Cardiac muscle cell (in vitro differentiated cells and primary cell): ENCODE results near the gene PRAC2. TPM values are rescaled to one million over a fixed set of nuclear protein-coding genes. Genes with fewer than 3 reads are reported as not detected.

ENCODE experiments used
- DNase-seq, 2 donors: peaks; one replicate each; pipeline versions ENCODE4 v3.0.0 to v3.0.0-alpha.2; 2010 to 2017; ENCODE audit warnings: low read depth in 1 of 2, low spot score in 1 of 2
- H3K27ac ChIP-seq: fragments of 200-600 bp; sonication (generic); 2 replicates; pipeline ENCODE4 v1.5.1; 2016
- H3K27me3 ChIP-seq: fragments of 200-600 bp; sonication (generic); 2 replicates; pipeline ENCODE4 v1.6.0; 2016; ENCODE audit warnings: control low read depth
- H3K36me3 ChIP-seq: fragments of 200-600 bp; sonication (generic); 2 replicates; pipeline ENCODE4 v1.5.1; 2016; ENCODE audit warnings: control low read depth
- H3K4me1 ChIP-seq: fragments of 200-600 bp; sonication (generic); 2 replicates; pipeline ENCODE4 v1.8.1; 2017; ENCODE audit warnings: low read depth, mild to moderate bottlenecking, mixed run types
- H3K4me3 ChIP-seq: fragments of 200-600 bp; sonication (generic); 2 replicates; pipeline ENCODE4 v1.5.1; 2016; ENCODE audit warnings: mild to moderate bottlenecking
- H3K9me3 ChIP-seq: fragments of 200-600 bp; sonication (generic); 2 replicates; pipeline ENCODE4 v1.5.1; 2017; ENCODE audit warnings: low read depth, mild to moderate bottlenecking, control low read depth
- polyA plus RNA-seq: library from polyadenylated mRNA; unstranded; fragments of >200 nt; fragmentation: Nextera tagmentation; extraction: Ambion mirVana; gene quantifications from 2 replicates; pipeline ENCODE4 v1.2.1, GENCODE V29; 2016
- total RNA-seq: library from RNA; depleted of rRNA; stranded (reverse); fragments of >200 nt; gene quantifications from 2 replicates; pipeline ENCODE4 v1.2.3, GENCODE V29; 2016
- TF ChIP-seq, protein P1 (sequence below): IDR thresholded peaks from 2 replicates; pipeline ENCODE4 v1.5.1; 2012; ENCODE audit warnings: low read depth, mild to moderate bottlenecking, low read length

The PRAC2 gene
- total and polyA plus RNA-seq, 2 experiments from 2014 or later = not detected

DNA sequence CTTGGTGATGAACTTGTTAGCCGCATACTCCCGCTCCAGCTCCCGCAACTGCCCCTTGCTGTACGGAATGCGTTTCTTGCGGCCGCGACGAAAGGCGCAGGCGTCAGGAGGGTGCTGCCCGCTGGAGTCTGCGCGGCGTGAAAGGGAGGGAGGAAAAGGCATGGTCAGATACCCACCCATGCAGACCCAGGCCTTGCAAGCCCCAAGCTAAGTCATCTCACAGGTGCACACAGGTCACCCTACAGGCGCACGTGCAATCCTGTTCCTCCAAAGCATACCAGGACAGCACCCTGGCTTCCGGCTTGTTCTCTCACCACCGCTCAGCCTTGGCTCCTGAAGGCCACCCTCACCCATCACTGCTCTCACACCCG, 3.9 kb downstream of the PRAC2 start:
- H3K27me3 ChIP-seq = peaks cover 100% of the 10 kb centered on the region
- H3K4me3 ChIP-seq = no peak overlapping the region
- H3K27ac ChIP-seq = no peak overlapping the region
- TF ChIP-seq, protein P1, sequence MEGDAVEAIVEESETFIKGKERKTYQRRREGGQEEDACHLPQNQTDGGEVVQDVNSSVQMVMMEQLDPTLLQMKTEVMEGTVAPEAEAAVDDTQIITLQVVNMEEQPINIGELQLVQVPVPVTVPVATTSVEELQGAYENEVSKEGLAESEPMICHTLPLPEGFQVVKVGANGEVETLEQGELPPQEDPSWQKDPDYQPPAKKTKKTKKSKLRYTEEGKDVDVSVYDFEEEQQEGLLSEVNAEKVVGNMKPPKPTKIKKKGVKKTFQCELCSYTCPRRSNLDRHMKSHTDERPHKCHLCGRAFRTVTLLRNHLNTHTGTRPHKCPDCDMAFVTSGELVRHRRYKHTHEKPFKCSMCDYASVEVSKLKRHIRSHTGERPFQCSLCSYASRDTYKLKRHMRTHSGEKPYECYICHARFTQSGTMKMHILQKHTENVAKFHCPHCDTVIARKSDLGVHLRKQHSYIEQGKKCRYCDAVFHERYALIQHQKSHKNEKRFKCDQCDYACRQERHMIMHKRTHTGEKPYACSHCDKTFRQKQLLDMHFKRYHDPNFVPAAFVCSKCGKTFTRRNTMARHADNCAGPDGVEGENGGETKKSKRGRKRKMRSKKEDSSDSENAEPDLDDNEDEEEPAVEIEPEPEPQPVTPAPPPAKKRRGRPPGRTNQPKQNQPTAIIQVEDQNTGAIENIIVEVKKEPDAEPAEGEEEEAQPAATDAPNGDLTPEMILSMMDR = no peak
- no peak for DNase-seq
- peaks cover 6% of the 10 kb centered on the region for H3K4me1 ChIP-seq
- no peaks in the 10 kb centered on the region for H3K9me3 ChIP-seq
- no peaks in the 10 kb centered on the region for H3K36me3 ChIP-seq

DNA sequence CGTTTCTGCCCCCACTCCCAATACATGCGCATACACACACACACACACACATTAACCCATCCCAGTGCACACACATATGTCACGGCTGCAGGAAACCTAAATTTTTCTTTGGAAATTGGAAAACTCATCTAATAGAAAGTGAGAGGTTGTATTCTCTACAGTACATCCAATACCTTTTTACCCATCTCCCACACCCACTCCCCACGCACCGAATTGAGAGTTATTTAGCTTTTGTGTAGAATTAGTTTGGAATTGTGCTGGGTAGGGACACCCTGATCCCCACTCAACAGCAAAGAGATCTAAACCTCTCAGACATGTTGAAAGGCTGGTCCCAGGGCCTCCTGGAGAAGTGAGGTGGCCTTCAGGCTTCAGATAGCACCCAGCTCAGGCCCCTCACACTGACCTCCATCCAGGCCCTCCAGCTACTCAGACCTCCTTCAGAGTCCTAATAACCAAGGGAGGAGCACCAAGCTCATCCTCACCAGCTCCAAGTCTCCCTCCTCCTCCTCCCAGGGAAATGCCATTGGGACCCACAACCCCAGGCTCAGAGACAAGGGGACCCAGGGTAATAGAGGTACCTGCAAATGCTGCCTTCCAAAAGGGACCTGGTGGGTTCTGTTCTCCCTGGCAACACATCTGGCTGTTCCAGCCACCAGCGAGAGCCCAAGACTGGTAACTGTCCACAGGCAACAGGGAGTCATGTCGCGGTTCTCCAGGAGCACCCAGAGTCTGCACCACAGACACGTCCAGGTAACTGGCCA, 4.6 kb downstream of the PRAC2 start:
- Histone ChIP-seq H3K4me1 (peaks cover 6% of the 10 kb centered on the region), H3K4me3 (no peak overlapping the region), H3K9me3 (no peaks in the 10 kb centered on the region), H3K27me3 (peaks cover 100% of the 10 kb centered on the region), H3K27ac (no peak overlapping the region), H3K36me3 (no peaks in the 10 kb centered on the region)
- DNase-seq = no peak
- TF ChIP-seq, protein P1 = no peak

DNA sequence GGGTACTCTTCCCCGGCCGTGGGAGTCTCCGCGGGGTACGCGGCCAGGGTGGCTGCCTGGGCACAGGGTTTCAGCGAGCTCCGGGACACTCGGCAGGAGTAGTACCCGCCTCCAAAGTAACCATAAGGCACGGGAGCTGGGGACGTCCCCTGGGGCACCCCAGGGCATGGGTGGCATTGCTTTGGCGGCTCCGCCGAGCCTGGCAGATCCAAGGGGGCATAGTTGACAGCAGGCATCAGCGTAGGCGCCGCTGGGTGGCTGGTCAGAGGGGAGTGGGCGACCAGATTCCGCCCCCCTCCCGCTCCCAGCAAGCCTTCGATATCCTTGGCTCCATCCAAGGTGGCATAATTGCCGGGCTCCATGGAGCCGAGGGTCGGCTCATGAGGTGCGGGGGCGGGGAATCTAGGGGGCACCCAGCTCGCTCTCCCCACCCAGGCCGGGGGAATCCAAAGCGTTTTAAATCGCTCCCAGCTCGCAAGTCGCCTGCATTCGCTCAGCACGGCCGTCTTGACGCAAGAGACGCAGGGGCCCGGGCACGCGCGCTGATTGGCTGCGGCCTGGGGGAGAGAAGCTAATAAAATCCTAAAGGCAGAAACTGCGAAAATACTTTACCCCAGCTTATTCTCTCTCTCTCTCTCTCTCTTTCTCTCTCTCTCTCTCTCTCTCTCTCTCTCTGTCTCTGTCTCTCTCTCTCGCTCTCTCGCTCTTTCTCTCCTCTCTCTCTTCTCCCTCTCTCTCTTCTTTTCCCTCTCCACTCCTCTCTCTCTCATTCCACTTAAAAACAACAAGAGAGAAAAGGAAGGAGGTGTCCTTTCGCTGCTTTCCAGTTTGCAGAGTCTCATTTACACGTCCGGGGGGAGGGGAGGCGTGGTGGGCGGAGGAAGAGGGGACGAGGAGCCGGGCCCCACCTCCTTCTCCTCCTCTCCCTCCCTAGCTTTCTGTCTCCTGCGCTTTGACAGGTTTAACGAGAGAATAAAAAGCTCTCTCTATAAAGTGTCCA, 5.5 kb downstream of the PRAC2 start, which contains the start of gene HOXB13:
Gene HOXB13, minus strand, starts transcription at position 519 of the 1,000 bp plus-strand sequence. Its CDS starts 157 bp downstream, at position 362.
- Histone ChIP-seq H3K27me3 (peaks cover 100% of the 10 kb centered on the region), H3K4me1 (peaks cover 6% of the 10 kb centered on the region), H3K9me3 (no peaks in the 10 kb centered on the region), H3K27ac (no peak within 1 kb of the TSS), H3K36me3 (no peaks in the 10 kb centered on the region), H3K4me3 (peak within 1 kb of the TSS; percentile 18)
- peak; percentile 47 to 66 for DNase-seq
- TF ChIP-seq, protein P1 = no peak

DNA sequence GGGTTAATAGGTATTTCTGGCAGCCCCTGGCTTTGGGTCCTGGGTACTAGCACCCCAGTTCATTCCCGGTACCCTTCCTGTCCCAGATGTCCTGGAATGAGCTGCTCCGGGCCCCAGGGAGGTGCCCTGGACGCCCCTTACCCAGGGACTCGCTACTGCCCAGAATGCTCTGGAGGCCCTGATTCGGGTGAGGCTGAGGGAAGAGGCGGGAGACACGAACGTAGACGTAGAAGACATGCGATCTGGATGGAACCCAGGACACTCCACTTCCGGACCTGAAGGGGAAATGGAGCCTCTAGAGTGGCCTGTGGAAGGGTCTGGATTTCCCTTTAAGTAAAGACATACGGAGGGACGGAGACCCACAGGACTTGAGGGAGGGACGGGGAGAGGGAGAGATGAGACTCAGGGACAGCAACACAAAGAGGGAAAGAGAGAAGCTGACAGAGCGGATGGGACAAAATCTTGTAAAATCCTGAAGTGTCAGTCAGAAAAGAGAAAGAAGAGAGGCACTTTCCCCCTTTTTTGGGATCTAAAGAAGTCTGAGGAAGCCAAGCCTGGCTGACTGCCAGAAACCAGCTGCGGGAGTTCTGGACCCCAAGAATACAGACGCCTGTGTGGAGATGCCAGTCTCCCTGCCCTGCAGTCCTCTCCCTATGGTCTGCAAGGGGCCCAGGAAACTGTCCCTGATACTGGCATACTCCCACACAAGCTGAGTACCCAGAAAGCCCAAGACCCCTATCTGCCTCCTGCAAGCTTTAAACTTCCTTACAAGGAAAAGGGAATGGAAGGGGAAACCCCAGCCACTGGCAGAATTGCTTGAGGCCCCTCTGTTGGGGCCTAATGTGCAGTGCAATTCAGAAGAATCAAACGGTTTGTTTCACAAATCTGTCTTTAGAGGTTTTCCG, 6.6 kb downstream of the PRAC2 start:
- TF ChIP-seq, protein P1 = no peak
- Histone ChIP-seq H3K9me3 (no peaks in the 10 kb centered on the region), H3K27me3 (peaks cover 100% of the 10 kb centered on the region), H3K4me3 (peak overlapping the region; percentile 18), H3K36me3 (no peaks in the 10 kb centered on the region), H3K27ac (no peak overlapping the region), H3K4me1 (peaks cover 6% of the 10 kb centered on the region)
- no peak for DNase-seq

DNA sequence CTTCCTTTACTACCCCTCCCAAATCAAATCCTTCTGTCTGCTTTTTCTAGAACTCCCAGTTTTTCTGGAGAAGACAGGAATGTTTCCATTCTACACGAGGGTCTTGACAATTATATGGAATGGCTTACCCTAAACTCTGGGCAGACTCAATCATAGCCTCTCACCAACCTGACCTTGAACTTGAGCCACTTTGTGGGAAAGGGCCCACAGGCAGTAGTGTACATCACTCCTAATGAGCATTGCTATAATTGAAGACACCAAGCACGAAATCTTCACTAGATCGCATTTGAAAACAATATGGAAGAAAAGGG, 7.2 kb downstream of the PRAC2 start:
- TF ChIP-seq, protein P1 = no peak

More for the DNA sequence above, 7.2 kb downstream of the PRAC2 start:
- Histone ChIP-seq H3K9me3 (no peaks in the 10 kb centered on the region), H3K27ac (no peak overlapping the region), H3K4me3 (no peak overlapping the region), H3K36me3 (no peaks in the 10 kb centered on the region), H3K27me3 (peaks cover 100% of the 10 kb centered on the region), H3K4me1 (peaks cover 6% of the 10 kb centered on the region)
- DNase-seq = no peak
